Inflammatory macrophage (primary cell): ENCODE measurements around the gene D2HGDH.
"Not testable (repeated sequence)": the region's sequence is repeated elsewhere in the genome, so short reads cannot be mapped to it uniquely, and the experiment has no call there.

ENCODE experiments used
- DNase-seq, 2 donors: peaks; one replicate each; pipeline ENCODE4 v3.0.0-alpha.2; 2020 to 2022

D2HGDH gene

GRCh38 chr2:241770936-241771285 lies 36.5 kb downstream of the D2HGDH start:
- no peak for DNase-seq

DNA sequence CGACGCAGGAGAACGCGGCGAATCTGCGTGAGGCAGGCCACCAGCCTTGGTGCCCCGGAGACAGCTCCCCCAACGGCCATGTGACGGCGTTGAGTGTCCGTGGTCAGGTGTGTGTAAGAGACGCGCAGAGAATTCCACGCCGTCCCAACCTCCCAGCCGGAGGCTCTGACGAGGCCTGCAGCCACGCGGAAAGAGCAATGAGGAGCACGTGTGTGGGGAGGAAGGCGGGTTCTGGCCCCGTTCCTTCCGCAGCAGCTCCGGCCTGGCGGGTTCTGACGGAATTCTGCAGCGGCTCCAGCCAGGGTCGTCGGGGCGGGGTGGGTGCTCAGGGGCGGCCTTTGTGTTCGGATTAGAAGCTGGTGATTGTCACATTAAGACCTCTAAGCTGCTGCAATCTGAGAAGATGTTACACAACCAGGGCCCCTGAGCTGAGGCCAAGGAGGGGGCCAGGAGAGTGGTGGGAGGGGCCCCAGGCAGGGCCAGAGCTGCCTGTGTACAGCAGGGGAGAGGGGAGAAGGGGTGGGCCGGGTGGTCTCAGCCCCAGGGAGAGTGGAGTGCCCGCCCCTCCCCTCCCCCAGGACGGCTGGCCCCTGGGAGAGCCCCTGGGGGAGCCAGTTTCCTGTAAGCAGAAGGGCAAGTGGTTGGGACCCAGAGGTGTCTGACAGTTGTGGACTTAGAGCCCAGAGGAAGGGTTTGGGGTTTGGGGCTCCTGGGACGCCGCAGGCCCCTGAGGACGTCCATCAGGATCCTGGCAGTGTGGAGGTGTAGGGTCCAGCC lies 37.0 kb downstream of the D2HGDH start:
- DNase-seq = no peak

DNA sequence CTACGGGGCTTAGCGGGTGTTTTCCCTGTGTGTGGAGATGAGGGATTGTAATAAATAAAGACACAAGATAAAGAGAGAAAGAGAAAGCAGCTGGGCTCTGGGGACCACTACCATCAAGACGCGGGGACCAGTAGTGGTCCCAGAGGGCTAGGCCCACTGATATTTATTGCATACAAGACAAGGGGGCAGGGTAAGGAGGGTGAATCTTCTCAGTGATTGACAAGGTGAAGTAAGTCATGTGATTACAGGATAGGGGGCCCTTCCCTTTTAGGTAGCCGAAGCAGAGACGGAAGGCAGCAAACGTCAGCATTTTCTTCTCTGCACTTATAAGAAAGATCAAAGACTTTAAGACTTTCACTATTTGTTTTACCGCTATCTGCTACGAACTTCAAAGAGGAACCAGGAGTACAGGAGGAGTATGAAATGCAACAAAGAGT lies 37.7 kb downstream of the D2HGDH start:
- no peak for DNase-seq

DNA sequence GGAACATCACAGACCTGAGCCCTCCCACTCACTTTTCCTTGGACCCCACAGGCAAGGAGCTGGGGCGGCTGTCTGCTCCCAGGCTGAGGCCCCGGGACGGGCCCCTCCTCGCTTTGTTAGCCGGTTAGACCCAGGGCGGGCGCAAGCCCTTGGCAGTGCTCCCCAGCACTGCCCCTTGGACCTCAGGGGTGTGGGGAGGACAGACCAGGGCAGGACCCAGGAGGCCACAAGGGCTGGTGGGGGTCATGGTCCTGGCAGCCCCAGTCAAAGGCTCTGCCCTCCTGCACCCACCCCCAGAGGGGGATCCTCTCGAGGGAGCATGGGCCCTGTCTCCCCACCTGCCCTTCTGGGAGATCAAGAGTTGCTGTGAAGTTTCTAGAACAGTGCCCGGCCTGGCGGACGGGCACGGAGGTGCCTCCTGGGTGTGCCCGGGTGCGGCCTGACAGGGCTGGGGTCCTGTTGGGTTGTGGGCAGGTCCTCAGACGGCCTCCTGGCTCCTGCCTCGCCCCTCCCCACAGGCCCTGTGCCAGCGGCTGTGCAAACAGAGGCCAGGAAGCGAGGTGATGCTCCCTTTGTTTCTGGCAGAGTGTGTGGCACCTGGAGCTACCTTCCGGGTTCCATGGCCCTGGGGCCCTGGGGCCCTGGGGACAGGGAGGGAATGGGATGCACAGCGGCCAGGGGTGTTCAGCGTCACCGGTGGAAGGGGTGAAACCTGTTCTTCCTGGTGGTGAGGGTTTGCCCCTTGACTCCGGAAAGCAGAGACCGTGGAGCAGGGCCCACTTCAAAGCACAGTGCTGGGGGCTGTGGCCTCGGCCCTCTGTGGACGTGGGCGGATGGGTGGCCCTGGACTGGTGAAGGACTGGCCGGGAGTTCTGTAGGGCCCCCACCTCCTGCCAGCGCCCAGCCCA lies 39.3 kb downstream of the D2HGDH start:
- DNase-seq = no peak

DNA sequence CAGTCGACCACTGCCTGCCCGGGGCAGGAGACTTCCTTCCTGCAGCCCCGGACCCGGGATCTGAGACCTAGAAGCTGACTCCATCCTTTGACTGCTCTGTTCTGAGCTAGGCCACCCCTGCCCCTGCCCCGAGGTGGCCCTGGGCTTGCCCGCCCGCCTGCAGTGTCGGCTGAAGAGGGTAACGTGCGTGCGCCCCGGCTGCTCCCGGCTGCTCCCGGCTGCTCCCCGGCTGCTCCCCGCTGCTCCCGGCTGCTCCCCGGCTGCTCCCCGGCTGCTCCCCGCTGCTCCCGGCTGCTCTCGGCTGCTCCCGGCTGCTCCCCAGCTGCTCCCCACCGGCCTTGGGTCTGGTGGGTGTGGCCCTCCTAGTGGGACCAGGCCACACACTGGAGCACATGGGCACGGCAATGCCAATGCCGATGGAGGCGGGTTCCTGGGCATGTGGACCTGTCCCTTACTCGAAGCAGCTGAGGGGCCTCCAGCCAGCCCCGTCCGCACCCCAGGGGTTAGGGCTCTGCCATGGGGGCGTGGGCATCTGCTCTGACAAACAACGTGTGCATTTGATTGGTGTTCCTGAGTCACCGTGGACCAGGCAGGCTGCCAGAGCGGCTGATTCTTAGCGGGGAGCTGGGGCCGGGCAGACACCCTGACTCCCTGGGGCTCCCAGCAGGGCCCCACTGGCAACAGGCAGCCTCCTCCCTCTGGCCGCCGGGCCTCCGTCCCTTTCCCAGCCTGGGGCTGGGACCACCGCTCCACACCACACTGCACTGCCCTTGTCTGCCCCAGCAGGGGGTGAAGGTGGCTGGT lies 40.2 kb downstream of the D2HGDH start:
- DNase-seq = no peak

DNA sequence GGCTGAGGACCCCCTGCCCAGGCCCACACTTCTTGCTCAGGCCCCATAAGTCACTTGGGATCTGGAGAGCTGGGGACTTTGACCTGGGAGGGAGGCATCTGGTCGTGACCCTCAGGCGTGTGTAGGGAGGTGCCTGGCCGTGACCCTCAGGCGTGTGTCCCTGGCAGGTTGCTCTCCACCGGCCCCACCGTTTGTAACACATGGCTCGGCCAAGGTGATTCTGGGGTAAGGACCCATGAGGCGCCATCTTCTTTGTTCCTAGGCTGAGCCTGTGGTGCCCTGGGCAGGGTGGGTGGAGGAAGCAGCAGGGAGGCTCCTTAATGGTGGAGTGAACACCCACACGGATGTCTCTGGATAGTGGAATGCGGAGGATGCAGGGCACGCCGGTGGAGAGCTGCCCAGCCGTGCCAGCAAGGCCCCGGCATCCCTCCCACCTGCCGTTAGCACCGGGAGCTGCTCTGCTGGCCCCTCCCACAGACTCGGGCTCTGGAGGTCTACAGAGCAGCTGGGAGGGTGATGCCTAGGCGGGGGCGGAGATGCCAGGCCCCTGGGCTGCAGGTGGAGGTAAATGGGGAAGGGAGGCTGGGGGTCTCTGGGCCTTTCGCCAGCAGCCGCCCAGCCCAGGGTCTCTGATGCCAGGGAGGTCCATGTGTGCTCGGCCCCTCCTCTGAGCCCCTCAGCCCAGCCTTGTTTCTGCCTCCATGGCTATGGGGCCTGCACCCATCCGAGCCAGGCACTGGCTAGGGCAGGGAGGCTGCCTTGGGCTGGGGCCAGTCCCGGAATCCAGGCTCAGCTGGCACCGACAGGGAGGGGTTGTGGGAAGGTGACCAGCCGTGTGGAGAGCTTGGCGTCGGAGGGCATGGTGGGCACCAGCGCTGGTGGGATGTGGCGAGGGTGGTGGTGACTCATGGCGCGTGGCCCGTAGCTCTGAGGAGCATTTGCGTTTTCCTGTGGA lies 41.1 kb downstream of the D2HGDH start:
- DNase-seq = no peak

- DNase-seq = no peak
Measured at GRCh38 chr2:241776336-241777169, 42.1 kb downstream of the D2HGDH start, which contains the start of gene GAL3ST2. GAL3ST2 (plus strand) TSS chr2:241776822; CDS start chr2:241776956, 134 bp downstream.

DNA sequence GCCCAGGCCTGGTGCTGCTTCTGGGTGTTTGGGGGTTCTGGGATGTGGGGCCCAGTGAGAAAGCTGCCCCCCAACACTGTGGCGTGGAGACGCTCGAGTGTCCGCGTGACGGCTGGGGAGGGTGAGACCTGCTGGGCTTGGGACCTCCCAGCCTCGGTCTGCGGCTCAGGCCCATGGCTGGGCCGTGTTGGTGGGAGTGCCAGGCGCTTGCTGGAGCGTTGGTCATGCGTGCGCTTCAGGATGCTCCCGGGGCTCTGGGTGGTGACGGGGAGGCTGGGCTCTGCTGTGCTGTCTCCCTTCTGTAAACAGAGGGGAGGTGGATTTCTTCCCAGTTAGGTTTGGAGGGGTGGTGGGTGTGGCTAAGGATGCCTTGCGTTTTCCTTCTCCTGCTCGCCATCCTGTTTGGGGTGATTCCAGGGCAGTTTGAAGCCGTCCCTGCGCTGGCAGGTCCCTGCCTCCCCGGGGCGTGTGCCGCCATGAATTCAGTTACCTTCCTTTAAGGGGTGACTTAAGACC lies 42.8 kb downstream of the D2HGDH start:
- no peak for DNase-seq

DNA sequence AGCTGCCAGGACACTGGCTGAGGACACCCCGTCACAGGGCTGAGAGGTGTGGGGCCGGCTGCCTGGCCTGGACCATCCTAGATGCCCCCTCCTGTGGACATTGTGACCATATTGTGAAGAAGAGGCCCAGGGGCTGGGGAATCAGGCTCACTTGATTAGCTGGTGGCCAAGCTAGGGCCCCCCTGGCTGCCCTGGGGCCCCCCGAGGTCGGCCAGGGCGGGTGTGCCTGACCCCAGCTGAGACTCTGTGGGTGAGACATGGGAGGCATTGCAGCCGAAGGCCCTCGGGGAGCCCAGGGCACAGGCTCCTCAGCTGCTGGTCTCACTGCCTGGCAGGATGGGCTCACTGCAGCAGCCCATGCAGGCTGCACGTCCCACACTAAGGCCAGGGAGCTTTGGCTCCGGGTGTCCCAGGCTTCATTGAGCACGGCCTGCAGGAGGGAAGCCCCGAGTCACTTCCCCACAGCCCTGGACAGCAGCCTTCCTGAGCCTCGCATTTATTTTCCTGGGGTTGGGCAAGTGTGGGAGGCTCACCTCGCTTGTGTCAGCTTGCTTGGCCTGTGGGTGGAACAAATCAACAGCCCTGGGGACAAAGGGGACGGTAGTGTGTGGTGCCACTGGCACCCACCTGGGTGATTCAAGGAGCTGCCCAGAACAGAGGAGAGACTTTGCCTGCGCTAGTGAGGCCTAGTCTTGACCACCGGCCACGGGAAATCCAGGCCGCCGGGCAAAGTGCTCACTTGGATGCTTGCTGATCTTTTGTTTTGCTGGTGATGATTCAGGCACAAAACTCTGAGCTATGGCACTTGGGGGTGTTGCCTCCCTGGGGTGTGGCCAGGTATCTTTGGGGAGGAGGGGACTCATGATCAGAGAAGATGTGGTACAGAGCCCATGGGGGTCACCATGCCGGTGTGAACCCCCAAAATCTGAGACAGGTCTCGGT lies 43.5 kb downstream of the D2HGDH start:
- peak in 1 of 2 donors; percentile 7 for DNase-seq

- DNase-seq = no peak
Measured at GRCh38 chr2:241780939-241781569, 46.6 kb downstream of the D2HGDH start.

GRCh38 chr2:241782053-241782452 lies 47.6 kb downstream of the D2HGDH start:
- DNase-seq = not testable (repeated sequence)

DNA sequence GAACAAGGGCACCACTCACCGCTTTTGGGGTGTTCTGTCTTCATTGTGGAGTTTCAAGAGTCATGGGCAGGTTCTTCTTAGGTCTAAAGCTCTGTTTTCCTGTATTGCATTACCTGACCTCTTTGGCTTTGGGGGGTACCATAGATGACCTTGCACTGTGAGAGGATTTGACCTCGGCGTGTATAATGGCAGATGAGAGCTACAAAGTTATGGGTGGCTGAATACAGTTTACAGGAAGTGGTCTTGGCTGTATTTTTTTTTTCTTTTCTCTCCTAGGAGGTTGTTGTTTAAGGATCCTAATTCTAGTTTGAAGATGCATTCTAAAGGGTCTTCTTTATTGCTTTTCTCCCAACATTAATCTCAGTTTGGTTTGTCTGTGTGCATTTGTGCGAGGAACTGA lies 53.7 kb downstream of the D2HGDH start:
- DNase-seq = no peak

DNA sequence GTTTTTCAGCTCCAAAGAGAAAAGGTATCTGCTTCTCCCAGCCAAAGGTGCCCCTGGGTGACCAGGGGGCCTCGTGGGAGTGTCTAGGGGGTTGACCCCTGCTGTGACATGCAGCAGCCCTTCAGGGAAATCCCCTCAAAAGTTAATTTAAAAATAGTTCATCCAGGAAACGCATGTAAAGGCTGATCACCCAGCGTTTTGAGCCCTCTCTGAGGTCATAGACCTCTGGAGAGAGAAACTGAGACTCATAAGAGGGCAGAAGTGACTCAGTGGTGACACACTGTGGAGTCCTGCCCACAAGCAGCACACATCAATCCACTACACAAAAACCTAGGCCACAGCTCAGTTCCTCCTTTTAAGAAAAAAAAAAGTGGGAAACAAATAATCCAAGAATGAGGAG lies 54.1 kb downstream of the D2HGDH start:
- no peak for DNase-seq

- not testable (repeated sequence) for DNase-seq
Measured at GRCh38 chr2:241791385-241791784, 57.0 kb downstream of the D2HGDH start.

GRCh38 chr2:241793385-241793784 lies 59.0 kb downstream of the D2HGDH start:
- no peak for DNase-seq

- no peak for DNase-seq
Measured at GRCh38 chr2:241794250-241794823, 59.9 kb downstream of the D2HGDH start.

- DNase-seq = no peak
Measured at GRCh38 chr2:241795021-241795999, 60.9 kb downstream of the D2HGDH start.
